ENCODE measurements around the gene SLC6A2. TPM values are rescaled to one million over a fixed set of nuclear protein-coding genes. Genes with fewer than 3 reads are reported as not detected.
"Not testable (repeated sequence)": the region's sequence is repeated elsewhere in the genome, so short reads cannot be mapped to it uniquely, and the experiment has no call there.

Gene SLC6A2
- polyA plus RNA-seq (2013, experiment 1 of 2) = not detected
- polyA plus RNA-seq (2013, experiment 2 of 2) = 0.46 TPM

DNA sequence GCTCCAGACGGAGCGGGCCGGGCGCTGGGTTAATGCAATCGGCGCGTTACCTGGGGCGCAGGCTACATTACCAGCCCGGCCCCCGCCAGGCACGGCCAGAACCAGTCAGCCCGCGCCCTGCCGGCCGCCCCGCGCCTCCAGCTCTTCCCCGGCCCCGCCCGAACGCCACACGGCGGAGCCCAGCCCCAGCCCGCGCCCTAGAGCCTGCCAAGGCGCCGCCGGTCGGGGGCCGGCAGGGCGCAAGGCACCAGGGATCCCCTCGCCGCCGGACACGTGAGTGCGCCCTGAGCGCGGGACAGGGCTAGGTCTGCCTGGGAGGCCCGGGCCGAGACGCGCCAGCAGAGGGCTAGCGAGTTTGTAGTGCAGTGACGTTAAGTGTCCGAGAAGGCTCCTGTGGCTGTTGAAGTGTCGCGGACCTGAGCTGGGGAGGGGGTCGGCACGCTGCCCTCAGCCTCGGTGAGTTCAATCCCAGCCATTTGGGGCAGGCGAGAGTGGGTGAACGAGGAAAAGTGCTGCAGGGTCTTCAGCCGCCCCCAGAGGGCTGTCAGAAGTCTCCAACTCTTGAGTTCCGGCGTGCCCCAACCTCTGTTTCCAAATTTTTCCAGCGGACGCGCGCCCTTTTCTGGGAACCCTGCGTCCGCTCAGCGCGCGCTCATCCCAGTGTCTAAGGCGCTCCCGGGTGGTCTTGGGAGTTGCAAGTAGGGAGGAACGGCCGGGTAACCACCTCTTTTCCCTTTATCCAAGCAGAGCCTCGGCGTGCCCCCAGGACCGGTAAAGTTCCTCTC, at the start of gene SLC6A2:
SLC6A2 (plus strand) TSS at position 92 of the 785 bp plus-strand sequence. CDS start 707 bp downstream, outside the sequence.
- H3K36me3 ChIP-seq (ENCODE audit: control insufficient read depth, insufficient read depth, low read length) = no peaks in the 10 kb centered on the region
- 0 to 2% methylated on average over 43 to 53 of the region's 71 CpGs for WGBS, 2 experiments (ENCODE audit: insufficient coverage in 2 of 2)
- no peaks in the 10 kb centered on the region for H3K9me3 ChIP-seq (ENCODE audit: control insufficient read depth, low read length)
- peak within 1 kb of the TSS; percentile 26 for H3K4me3 ChIP-seq (ENCODE audit: extremely low read depth, insufficient read depth, low read length, poor library complexity, severe bottlenecking)
- H3K27ac ChIP-seq (ENCODE audit: low read depth, low read length, severe bottlenecking) = no peak within 1 kb of the TSS
- H3K4me1 ChIP-seq (ENCODE audit: control insufficient read depth, insufficient read depth, low read length, poor library complexity, severe bottlenecking) = peaks cover 8% of the 10 kb centered on the region

DNA sequence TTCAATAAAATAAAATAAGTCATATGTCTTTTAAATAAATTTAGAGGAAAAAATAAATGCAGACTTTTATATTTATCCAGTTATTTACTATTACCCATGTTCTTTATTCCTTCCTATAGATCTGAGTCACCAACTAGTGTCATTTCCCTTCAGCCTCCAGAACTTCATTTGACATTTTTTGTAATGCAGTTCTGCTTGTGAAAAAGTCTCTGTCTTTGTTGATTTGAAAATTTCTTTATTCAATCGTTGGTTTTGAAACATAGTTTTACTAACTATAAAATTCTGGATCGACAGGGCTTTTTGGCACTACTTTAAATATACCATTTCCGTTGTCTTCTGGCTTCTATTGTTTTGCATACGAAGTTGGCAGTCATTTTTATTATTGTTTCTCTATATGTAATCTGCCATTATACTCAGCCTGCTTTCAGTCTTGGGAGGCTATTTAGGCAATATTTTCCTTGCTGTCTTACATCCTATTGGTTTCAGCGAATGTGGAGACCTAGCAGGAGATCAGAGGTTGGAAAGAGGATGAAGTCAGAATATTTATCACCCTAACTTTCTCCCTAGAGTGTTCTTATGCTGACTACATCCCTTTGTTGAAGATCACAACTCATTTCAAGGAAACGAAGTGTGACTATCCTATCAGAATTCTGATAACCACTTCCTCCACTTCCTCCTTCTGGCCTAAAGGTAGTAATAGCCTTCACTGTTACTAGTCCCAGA, 42.0 kb upstream of the SLC6A2 start:
- Histone ChIP-seq H3K4me3 (ENCODE audit: extremely low read depth, insufficient read depth, low read length, poor library complexity, severe bottlenecking) (no peak overlapping the region), H3K9me3 (ENCODE audit: control insufficient read depth, low read length) (no peaks in the 10 kb centered on the region), H3K4me1 (ENCODE audit: control insufficient read depth, insufficient read depth, low read length, poor library complexity, severe bottlenecking) (no peaks in the 10 kb centered on the region), H3K36me3 (ENCODE audit: control insufficient read depth, insufficient read depth, low read length) (no peaks in the 10 kb centered on the region), H3K27ac (ENCODE audit: low read depth, low read length, severe bottlenecking) (no peak overlapping the region)
- WGBS, 2 experiments (ENCODE audit: insufficient coverage in 2 of 2) = 25% methylated on average over 1 of the region's 6 CpGs; no CpG with 5 or more reads in 1 of the 2 experiments

DNA sequence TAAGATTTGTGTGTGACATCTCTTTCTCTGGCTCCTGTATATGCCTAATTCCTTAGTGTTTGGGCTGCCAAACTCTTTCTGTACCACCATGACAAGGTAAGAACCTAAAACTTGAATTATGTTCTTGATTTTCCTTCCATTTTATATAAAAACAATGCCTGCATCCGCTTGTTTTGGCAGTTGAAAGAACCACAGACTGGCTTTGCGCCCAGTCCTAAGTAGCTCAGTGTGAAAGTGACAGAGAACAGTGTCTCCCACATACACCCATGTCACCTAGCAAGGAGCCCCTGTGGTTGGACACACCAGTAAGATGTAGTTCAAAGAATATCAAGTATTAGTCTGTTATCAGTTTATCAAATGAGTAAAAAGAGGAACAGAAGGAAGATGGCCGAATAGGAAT, 40.7 kb upstream of the SLC6A2 start:
- H3K9me3 ChIP-seq (ENCODE audit: control insufficient read depth, low read length) = no peaks in the 10 kb centered on the region
- H3K4me3 ChIP-seq (ENCODE audit: extremely low read depth, insufficient read depth, low read length, poor library complexity, severe bottlenecking) = no peak overlapping the region
- no peaks in the 10 kb centered on the region for H3K36me3 ChIP-seq (ENCODE audit: control insufficient read depth, insufficient read depth, low read length)
- 83 to 94% methylated on average over 2 to 3 of the region's 3 CpGs for WGBS, 2 experiments (ENCODE audit: insufficient coverage in 2 of 2)
- no peak overlapping the region for H3K27ac ChIP-seq (ENCODE audit: low read depth, low read length, severe bottlenecking)
- H3K4me1 ChIP-seq (ENCODE audit: control insufficient read depth, insufficient read depth, low read length, poor library complexity, severe bottlenecking) = no peaks in the 10 kb centered on the region

DNA sequence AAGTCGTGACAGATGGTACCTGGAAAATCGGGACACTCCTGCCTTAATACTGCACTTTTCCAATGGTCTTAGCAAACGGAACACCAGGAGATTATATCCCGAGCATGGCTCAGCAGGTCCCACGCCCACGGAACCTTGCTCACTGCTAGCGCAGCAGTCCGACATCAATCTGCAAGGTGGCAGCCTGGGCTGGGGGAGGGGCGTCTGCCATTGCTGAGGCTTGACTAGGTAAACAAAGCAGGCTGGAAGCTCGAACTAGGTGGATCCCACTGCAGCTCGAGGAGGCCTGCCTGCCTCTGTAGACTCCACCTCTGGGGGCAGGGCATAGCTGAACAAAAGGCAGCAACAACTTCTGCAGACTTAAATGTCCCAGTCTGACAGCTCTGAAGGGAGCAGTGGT, 40.1 kb upstream of the SLC6A2 start:
- not testable (repeated sequence) for H3K4me1 ChIP-seq (ENCODE audit: control insufficient read depth, insufficient read depth, low read length, poor library complexity, severe bottlenecking); H3K36me3 ChIP-seq (ENCODE audit: control insufficient read depth, insufficient read depth, low read length); H3K9me3 ChIP-seq (ENCODE audit: control insufficient read depth, low read length); H3K27ac ChIP-seq (ENCODE audit: low read depth, low read length, severe bottlenecking); H3K4me3 ChIP-seq (ENCODE audit: extremely low read depth, insufficient read depth, low read length, poor library complexity, severe bottlenecking)
- 85 to 94% methylated on average over 11 of the region's 11 CpGs for WGBS, 2 experiments (ENCODE audit: insufficient coverage in 2 of 2)

DNA sequence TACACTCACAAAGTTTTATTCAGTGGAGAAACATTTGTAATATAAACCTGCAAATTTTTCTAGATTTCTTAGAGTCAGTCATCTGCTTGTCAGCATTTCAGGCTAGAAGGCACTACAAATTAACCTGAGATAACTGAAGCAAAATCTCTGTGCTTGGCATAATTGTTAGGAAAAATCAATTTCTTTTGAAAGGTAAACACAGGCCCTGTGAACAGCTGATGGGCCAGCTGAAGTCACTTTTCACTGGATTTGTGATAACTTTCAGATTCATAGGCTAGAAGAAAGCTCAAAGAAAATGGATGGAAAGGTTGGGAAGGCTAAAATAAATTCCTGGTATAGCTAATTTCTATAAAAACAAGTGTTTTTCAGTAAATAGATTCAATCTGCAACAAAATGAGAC, 34.0 kb upstream of the SLC6A2 start:
- H3K36me3 ChIP-seq (ENCODE audit: control insufficient read depth, insufficient read depth, low read length) = no peaks in the 10 kb centered on the region
- no peaks in the 10 kb centered on the region for H3K4me1 ChIP-seq (ENCODE audit: control insufficient read depth, insufficient read depth, low read length, poor library complexity, severe bottlenecking)
- no peaks in the 10 kb centered on the region for H3K9me3 ChIP-seq (ENCODE audit: control insufficient read depth, low read length)
- no peak overlapping the region for H3K27ac ChIP-seq (ENCODE audit: low read depth, low read length, severe bottlenecking)
- no peak overlapping the region for H3K4me3 ChIP-seq (ENCODE audit: extremely low read depth, insufficient read depth, low read length, poor library complexity, severe bottlenecking)

DNA sequence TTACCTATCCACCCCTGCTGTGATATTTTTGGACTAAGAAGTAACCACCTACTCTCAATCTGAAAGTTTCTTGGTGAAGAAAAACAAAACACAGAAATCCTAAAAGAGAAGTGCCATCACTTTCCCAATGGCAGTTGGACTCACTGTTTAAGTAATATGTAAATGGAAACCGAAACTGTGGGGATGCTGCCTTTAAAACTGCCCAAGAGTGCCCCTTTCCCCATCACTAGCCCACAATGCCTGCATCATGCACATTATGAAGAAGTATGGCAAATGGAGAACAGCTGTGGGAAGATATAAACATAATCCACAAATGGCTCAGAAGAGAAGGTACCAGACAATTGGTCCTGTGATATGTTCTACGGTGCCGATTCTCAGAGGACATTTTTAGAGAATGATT, 33.5 kb upstream of the SLC6A2 start:
- H3K9me3 ChIP-seq (ENCODE audit: control insufficient read depth, low read length) = no peaks in the 10 kb centered on the region
- H3K4me3 ChIP-seq (ENCODE audit: extremely low read depth, insufficient read depth, low read length, poor library complexity, severe bottlenecking) = no peak overlapping the region
- no peaks in the 10 kb centered on the region for H3K4me1 ChIP-seq (ENCODE audit: control insufficient read depth, insufficient read depth, low read length, poor library complexity, severe bottlenecking)
- no peaks in the 10 kb centered on the region for H3K36me3 ChIP-seq (ENCODE audit: control insufficient read depth, insufficient read depth, low read length)
- 100% methylated on average over 2 of the region's 3 CpGs; no CpG with 5 or more reads in 1 of the 2 experiments for WGBS, 2 experiments (ENCODE audit: insufficient coverage in 2 of 2)
- no peak overlapping the region for H3K27ac ChIP-seq (ENCODE audit: low read depth, low read length, severe bottlenecking)

DNA sequence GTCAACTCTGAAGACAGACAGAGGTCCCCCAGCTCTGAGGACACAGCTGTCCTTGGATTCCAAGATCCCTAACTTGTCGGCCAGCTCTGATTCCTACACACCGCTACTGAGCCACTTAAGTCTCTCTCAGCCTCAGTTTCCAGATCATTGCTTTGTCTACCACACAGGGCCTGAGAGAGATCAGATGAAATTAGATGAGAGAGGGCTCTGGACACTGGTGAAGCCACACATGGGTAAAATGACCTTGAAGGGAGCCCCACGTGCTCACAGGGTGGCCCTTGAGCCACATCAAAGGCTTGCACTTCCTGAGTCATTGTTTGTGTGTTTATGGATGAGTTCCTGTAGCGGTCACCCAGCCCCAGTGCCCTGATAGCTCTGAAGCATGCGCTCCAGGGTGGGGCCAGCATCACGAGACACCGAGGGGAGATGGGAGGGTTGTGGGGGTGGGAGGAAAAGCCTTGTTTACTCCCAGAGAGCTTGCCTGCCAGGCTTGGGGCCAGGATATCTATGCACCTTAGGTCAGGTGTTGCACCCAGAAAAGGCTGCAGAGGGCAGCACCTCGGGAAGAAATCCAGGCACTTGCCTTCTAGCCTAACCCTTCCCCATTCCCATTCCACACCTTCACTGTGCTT, 32.7 kb upstream of the SLC6A2 start:
- Histone ChIP-seq H3K36me3 (ENCODE audit: control insufficient read depth, insufficient read depth, low read length) (no peaks in the 10 kb centered on the region), H3K4me3 (ENCODE audit: extremely low read depth, insufficient read depth, low read length, poor library complexity, severe bottlenecking) (no peak overlapping the region)
- WGBS, 2 experiments (ENCODE audit: insufficient coverage in 2 of 2) = 17 to 27% methylated on average over 5 to 6 of the region's 8 CpGs

DNA sequence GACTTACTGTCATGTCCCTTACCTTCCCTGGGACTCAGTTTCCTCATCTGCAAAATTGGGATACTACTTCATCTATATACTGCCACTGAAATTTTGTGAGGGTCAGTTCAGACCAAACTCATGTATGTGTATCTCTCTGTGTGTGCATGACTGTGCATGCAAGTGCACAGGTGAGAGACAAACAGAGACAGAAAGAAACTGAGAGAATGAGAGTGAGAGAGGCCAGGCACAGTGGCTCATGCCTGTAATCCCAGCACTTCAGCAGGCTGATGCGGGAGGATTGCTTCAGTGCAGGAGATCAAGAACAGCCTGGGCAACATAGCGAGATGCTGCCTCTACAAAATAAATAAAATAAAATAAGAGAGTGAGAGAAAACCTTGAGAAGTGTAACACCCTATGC, 32.1 kb upstream of the SLC6A2 start:
- no peaks in the 10 kb centered on the region for H3K9me3 ChIP-seq (ENCODE audit: control insufficient read depth, low read length)
- no peak overlapping the region for H3K27ac ChIP-seq (ENCODE audit: low read depth, low read length, severe bottlenecking)
- no peaks in the 10 kb centered on the region for H3K4me1 ChIP-seq (ENCODE audit: control insufficient read depth, insufficient read depth, low read length, poor library complexity, severe bottlenecking)
- H3K36me3 ChIP-seq (ENCODE audit: control insufficient read depth, insufficient read depth, low read length) = no peaks in the 10 kb centered on the region
- no peak overlapping the region for H3K4me3 ChIP-seq (ENCODE audit: extremely low read depth, insufficient read depth, low read length, poor library complexity, severe bottlenecking)
- WGBS, 2 experiments (ENCODE audit: insufficient coverage in 2 of 2) = no CpG with 5 or more reads among the region's 2 CpGs

More for the DNA sequence above, 32.7 kb upstream of the SLC6A2 start:
- H3K4me1 ChIP-seq (ENCODE audit: control insufficient read depth, insufficient read depth, low read length, poor library complexity, severe bottlenecking) = no peaks in the 10 kb centered on the region
- H3K9me3 ChIP-seq (ENCODE audit: control insufficient read depth, low read length) = no peaks in the 10 kb centered on the region
- H3K27ac ChIP-seq (ENCODE audit: low read depth, low read length, severe bottlenecking) = no peak overlapping the region

DNA sequence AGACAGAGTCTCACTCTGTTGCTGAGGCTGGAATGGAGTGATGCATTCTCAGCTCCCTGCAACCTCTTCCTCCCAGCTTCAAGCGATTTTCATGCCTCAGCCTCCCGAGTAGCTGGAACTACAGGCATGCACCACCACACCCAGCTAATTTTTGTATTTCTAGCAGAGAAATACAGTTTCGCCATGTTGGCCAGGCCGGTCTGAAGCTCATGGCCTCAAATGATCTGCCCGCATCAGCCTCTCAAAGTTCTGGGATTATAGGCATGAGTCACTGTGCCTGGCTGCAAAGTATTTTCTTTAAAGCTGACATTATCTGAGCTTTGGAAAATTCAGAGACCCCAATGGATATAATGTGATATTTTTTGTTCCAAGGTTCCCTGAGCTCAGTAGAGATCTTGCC, 31.1 kb upstream of the SLC6A2 start:
- 88 to 96% methylated on average over 5 of the region's 5 CpGs for WGBS, 2 experiments (ENCODE audit: insufficient coverage in 2 of 2)
- Histone ChIP-seq H3K4me3 (ENCODE audit: extremely low read depth, insufficient read depth, low read length, poor library complexity, severe bottlenecking) (no peak overlapping the region), H3K4me1 (ENCODE audit: control insufficient read depth, insufficient read depth, low read length, poor library complexity, severe bottlenecking) (no peaks in the 10 kb centered on the region), H3K27ac (ENCODE audit: low read depth, low read length, severe bottlenecking) (no peak overlapping the region), H3K36me3 (ENCODE audit: control insufficient read depth, insufficient read depth, low read length) (no peaks in the 10 kb centered on the region), H3K9me3 (ENCODE audit: control insufficient read depth, low read length) (no peaks in the 10 kb centered on the region)

DNA sequence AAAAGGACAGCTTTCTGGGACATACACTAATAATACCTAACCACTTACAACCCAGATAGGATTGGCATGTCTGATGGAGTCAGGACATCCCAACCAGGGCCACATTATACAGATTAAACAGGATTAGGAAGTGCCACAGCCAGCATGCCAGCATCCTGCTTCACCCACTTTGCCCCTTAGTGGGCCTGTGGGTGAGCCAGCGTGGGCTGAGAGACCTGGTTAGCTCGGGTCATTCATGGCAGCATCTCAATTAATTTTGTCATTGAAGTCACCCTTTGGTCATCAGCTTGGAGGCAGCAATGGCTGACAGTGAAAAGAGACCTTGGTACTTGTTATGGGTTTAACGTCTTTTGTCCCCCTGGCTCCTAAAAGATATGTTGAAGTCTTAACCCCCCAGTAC, 29.9 kb upstream of the SLC6A2 start:
- Histone ChIP-seq H3K4me3 (ENCODE audit: extremely low read depth, insufficient read depth, low read length, poor library complexity, severe bottlenecking) (no peak overlapping the region), H3K4me1 (ENCODE audit: control insufficient read depth, insufficient read depth, low read length, poor library complexity, severe bottlenecking) (no peaks in the 10 kb centered on the region), H3K36me3 (ENCODE audit: control insufficient read depth, insufficient read depth, low read length) (no peaks in the 10 kb centered on the region), H3K9me3 (ENCODE audit: control insufficient read depth, low read length) (no peaks in the 10 kb centered on the region), H3K27ac (ENCODE audit: low read depth, low read length, severe bottlenecking) (no peak overlapping the region)
- WGBS, 2 experiments (ENCODE audit: insufficient coverage in 2 of 2) = 86 to 95% methylated on average over 2 of the region's 3 CpGs
